HepG2 (cell line): Measurements from ENCODE around the gene CA4. TPM values are rescaled to one million over a fixed set of nuclear protein-coding genes. Genes with fewer than 3 reads are reported as not detected.

Experiments
- ARID5B ChIP-seq: IDR thresholded peaks from 2 replicates; pipeline ENCODE4 v1.4.0; 2020; ENCODE audit warnings: mild to moderate bottlenecking, missing genetic modification reagents
- CC2D1A ChIP-seq: sonication (generic); formaldehyde crosslinking; IDR thresholded peaks from 2 replicates; pipeline ENCODE4 v1.8.1; 2023; ENCODE audit warnings: mild to moderate bottlenecking, missing genetic modification reagents
- HES4 ChIP-seq: sonication (generic); formaldehyde crosslinking; IDR thresholded peaks from 2 replicates; pipeline ENCODE4 v1.9.0; 2021; ENCODE audit warnings: mild to moderate bottlenecking, missing genetic modification reagents, borderline replicate concordance
- HMG20A ChIP-seq: IDR thresholded peaks from 2 replicates; pipeline ENCODE4 v1.6.1; 2016; ENCODE audit warnings: borderline replicate concordance
- KMT2B ChIP-seq: IDR thresholded peaks from 2 replicates; pipeline ENCODE4 v1.6.1; 2016; ENCODE audit warnings: missing genetic modification reagents, missing compliant biosample characterization
- ZBTB39 ChIP-seq: sonication (generic); formaldehyde crosslinking; IDR thresholded peaks from 2 replicates; pipeline ENCODE4 v1.5.0; 2020; ENCODE audit warnings: missing genetic modification reagents
- ZNF292 ChIP-seq: sonication (generic); formaldehyde crosslinking; IDR thresholded peaks from 2 replicates; pipeline ENCODE4 v1.8.1; 2022; ENCODE audit warnings: mild to moderate bottlenecking, low read depth, missing genetic modification reagents, borderline replicate concordance
- ZNF687 ChIP-seq: sonication (generic); formaldehyde crosslinking; IDR thresholded peaks from 2 replicates; pipeline ENCODE4 v1.5.1; 2020; ENCODE audit warnings: mild to moderate bottlenecking, missing genetic modification reagents, moderate library complexity
- polyA plus RNA-seq, 8 experiments: library from polyadenylated mRNA; depleted of rRNA in 3 of 8; stranded (reverse) in 7 of 8; unstranded in 1 of 8; fragments of >200 nt; fragmentation: Illumina TruSeq in 4 of 8; extraction: Trizol in 4 of 8; gene quantifications; 2 replicates each; pipeline versions ENCODE4 v1.2.1 to v1.2.3, GENCODE V29; 2011 to 2016; ENCODE audit warnings: low read depth in 4 of 8, missing spikeins in 1 of 8, mixed read lengths in 1 of 8; ENCODE audit not compliant: insufficient read depth in 1 of 8
- total RNA-seq, 5 experiments: library from RNA; depleted of rRNA; stranded (reverse); fragments of >200 nt; fragmentation: Illumina TruSeq; extraction: Trizol; gene quantifications; 2 replicates each; pipeline ENCODE4 v1.2.3, GENCODE V29; 2016; ENCODE audit warnings: low read depth in 1 of 5
- TF ChIP-seq, protein P1 (sequence below): sonication (generic); formaldehyde crosslinking; IDR thresholded peaks from 2 replicates; pipeline ENCODE4 v1.4.0; 2020; ENCODE audit warnings: mild to moderate bottlenecking, missing genetic modification reagents
- TF ChIP-seq, protein P2 (sequence below), 2 experiments: sonication (generic) in 1 of 2; formaldehyde crosslinking in 1 of 2; IDR thresholded peaks; 2 replicates each; pipeline versions ENCODE4 v1.4.0 to v1.6.1; 2018 to 2020; ENCODE audit warnings: missing genetic modification reagents in 2 of 2, borderline replicate concordance in 1 of 2, low read depth in 1 of 2, mild to moderate bottlenecking in 1 of 2, missing biosample characterization in 1 of 2
- TF ChIP-seq, protein P3 (sequence below): fragments of 450-650 bp; IDR thresholded peaks from 2 replicates; pipeline ENCODE4 v1.6.1; 2017; ENCODE audit warnings: mild to moderate bottlenecking

CA4 gene
- total and polyA plus RNA-seq, 2 of the 13 experiments (the other 11 are each of a cell fraction or from before 2014, with no cell fraction given) = not detected

DNA sequence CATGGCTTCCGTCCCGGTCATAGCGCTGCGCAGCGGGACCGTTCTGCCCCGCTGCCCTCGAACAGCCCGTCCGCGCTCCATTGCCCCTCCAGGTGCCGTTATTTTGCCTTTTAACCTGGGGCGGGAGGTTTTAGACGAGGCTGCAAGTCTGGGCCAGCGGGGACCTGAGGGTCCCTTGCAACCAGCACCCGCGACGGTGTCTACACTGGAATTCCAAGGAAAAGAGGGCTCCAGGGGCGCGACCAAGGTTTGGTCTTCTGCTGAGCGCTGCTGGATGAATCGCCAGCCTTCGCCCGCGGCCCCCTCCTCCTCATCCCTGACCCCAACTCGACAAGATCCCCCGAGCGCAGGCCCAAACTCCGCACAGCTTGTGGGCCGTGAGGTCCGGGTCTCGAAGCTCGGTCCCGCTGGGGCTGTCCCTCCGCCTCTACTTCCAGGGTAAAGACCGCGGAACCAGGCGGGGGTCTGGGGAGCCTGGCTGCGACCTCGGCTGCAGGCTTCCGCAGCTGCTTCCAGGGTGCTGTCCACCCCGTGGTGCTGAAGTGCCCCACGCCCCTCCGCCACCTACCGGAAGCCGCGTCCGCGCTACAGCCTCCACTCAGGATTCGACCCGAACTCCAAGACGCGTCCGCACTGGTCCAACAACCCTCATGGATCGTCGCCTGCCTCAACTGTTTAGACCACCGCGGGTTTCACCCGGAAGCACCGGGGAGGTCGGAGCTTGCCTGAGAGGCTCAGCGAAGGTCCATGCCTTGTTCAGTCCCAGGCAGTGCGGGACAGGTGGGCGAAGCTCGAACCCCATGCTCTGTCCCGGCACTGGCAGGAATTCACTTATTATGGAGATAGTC is 10.1 kb upstream of the CA4 start (continued):
- TF ChIP-seq CC2D1A (CRISPR knock-in tag) = peak; percentile 96; the same call in 1 of the 2 replicates
- peak; percentile 94; the same call in 1 of the 2 replicates for TF ChIP-seq ZBTB39 (CRISPR knock-in tag)
- TF ChIP-seq ZNF687 (CRISPR knock-in tag) = peak; percentile 86
- TF ChIP-seq, protein P1, sequence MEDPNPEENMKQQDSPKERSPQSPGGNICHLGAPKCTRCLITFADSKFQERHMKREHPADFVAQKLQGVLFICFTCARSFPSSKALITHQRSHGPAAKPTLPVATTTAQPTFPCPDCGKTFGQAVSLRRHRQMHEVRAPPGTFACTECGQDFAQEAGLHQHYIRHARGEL (CRISPR knock-in tag) = peak; percentile 50; the same call in 1 of the 2 replicates
- TF ChIP-seq KMT2B (CRISPR knock-in tag) = peak; percentile 92
- TF ChIP-seq, protein P2, sequence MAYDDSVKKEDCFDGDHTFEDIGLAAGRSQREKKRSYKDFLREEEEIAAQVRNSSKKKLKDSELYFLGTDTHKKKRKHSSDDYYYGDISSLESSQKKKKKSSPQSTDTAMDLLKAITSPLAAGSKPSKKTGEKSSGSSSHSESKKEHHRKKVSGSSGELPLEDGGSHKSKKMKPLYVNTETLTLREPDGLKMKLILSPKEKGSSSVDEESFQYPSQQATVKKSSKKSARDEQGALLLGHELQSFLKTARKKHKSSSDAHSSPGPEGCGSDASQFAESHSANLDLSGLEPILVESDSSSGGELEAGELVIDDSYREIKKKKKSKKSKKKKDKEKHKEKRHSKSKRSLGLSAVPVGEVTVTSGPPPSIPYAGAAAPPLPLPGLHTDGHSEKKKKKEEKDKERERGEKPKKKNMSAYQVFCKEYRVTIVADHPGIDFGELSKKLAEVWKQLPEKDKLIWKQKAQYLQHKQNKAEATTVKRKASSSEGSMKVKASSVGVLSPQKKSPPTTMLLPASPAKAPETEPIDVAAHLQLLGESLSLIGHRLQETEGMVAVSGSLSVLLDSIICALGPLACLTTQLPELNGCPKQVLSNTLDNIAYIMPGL (CRISPR knock-in tag; IDR thresholded peaks at IDR 0.05; ENCODE audit: borderline replicate concordance in 1 of 2, low read depth in 1 of 2) = peak; percentile 68 to 94
- TF ChIP-seq HMG20A (CRISPR knock-in tag) = no peak
- peak; percentile 92 for TF ChIP-seq ZNF292 (CRISPR knock-in tag)
- TF ChIP-seq, protein P3, sequence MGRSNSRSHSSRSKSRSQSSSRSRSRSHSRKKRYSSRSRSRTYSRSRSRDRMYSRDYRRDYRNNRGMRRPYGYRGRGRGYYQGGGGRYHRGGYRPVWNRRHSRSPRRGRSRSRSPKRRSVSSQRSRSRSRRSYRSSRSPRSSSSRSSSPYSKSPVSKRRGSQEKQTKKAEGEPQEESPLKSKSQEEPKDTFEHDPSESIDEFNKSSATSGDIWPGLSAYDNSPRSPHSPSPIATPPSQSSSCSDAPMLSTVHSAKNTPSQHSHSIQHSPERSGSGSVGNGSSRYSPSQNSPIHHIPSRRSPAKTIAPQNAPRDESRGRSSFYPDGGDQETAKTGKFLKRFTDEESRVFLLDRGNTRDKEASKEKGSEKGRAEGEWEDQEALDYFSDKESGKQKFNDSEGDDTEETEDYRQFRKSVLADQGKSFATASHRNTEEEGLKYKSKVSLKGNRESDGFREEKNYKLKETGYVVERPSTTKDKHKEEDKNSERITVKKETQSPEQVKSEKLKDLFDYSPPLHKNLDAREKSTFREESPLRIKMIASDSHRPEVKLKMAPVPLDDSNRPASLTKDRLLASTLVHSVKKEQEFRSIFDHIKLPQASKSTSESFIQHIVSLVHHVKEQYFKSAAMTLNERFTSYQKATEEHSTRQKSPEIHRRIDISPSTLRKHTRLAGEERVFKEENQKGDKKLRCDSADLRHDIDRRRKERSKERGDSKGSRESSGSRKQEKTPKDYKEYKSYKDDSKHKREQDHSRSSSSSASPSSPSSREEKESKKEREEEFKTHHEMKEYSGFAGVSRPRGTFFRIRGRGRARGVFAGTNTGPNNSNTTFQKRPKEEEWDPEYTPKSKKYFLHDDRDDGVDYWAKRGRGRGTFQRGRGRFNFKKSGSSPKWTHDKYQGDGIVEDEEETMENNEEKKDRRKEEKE = no peak
- TF ChIP-seq HES4 (CRISPR knock-in tag) = peak; percentile 99
- TF ChIP-seq ARID5B (CRISPR knock-in tag) = peak; percentile 83
